GM12892 (cell line): ENCODE data around the gene POGK.
"Not testable (repeated sequence)": the region's sequence is repeated elsewhere in the genome, so short reads cannot be mapped to it uniquely, and the experiment has no call there.

Experiments
- POLR2A ChIP-seq: IDR thresholded peaks from 2 replicates; pipeline ENCODE4 v1.6.1; 2011; ENCODE audit warnings: low read depth, low read length, control low read depth
- POLR2AphosphoS5 ChIP-seq: IDR thresholded peaks from 2 replicates; pipeline ENCODE4 v1.6.1; 2011; ENCODE audit warnings: low read depth, low read length, control low read depth

DNA sequence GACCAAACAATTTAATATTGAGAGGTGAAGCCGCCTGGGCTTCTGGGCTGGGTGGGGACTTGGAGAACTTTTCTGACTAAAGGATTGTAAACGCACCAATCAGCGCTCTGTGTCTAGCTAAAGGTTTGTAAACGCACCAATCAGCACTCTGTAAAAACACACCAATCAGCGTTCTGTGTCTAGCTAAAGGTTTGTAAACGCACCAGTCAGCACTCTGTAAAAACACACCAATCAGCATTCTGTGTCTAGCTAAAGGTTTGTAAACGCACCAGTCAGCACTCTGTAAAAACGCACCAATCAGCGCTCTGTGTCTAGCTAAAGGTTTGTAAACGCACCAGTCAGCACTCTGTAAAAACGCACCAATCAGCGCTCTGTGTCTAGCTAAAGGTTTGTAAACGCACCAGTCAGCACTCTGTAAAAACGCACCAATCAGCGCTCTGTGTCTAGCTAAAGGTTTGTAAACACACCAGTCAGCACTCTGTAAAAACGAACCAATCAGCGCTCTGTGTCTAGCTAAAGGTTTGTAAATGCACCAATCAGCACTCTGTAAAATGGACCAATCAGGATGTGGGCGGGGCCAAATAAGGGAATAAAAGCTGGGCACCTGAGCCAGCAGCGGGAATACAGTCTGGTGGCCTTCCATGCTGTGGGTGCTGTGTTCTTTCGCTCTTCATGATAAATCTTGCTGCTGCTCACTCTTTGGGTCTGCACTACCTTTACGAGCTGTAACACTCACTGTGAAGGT is 39.1 kb downstream of the POGK start:
- not testable (repeated sequence) for TF ChIP-seq POLR2A, POLR2AphosphoS5
